AG09309 (cell line): Measurements from ENCODE around the gene AGFG2.

Experiments
- DNase-seq: peaks from one replicate; pipeline ENCODE4 v3.0.0-alpha.2; 2010; ENCODE audit warnings: low read depth
- H3K4me3 ChIP-seq: 2 replicates; pipeline ENCODE4 v1.5.1; 2011; ENCODE audit warnings: mild to moderate bottlenecking, low read depth, low read length, moderate library complexity; ENCODE audit not compliant: control insufficient read depth
- CTCF ChIP-seq: IDR thresholded peaks from 2 replicates; pipeline ENCODE4 v1.5.1; 2011; ENCODE audit warnings: mild to moderate bottlenecking, low read depth, low read length, inconsistent platforms; ENCODE audit not compliant: insufficient read depth, control insufficient read depth; ENCODE audit errors: missing control alignments

AGFG2 gene

GRCh38 chr7:100584683-100585510, 45.9 kb downstream of the AGFG2 start:
- H3K4me3 ChIP-seq: peak overlapping the region; percentile 96
- no peak for TF ChIP-seq CTCF
- peak; percentile 13 for DNase-seq

GRCh38 chr7:100585511-100586265, 46.7 kb downstream of the AGFG2 start, which contains the start of gene LRCH4:
LRCH4 (minus strand) TSS chr7:100586129; CDS start chr7:100586100, 29 bp downstream.
- TF ChIP-seq CTCF: no peak
- no peak for DNase-seq
- peak within 1 kb of the TSS; percentile 96 for H3K4me3 ChIP-seq

GRCh38 chr7:100586266-100587025, 47.4 kb downstream of the AGFG2 start, which contains the start of gene FBXO24:
FBXO24 (plus strand) TSS chr7:100586328; CDS start chr7:100586626, 298 bp downstream.
- no peak for TF ChIP-seq CTCF
- H3K4me3 ChIP-seq: peak within 1 kb of the TSS; percentile 96
- DNase-seq: peak; percentile 100

GRCh38 chr7:100588438-100588837, 49.4 kb downstream of the AGFG2 start:
- H3K4me3 ChIP-seq: no peak overlapping the region
- no peak for DNase-seq
- TF ChIP-seq CTCF: peak; percentile 39

GRCh38 chr7:100589341-100589947, 50.4 kb downstream of the AGFG2 start:
- no peak for TF ChIP-seq CTCF
- DNase-seq: no peak
- H3K4me3 ChIP-seq: no peak overlapping the region
